Stimulated activated CD8-positive, alpha-beta memory T cell treated with anti-CD3 and anti-CD28 coated beads, Interleukin-12 subunit alpha, Interleukin-12 subunit beta, amount 100 ng/mL, for 1 hour (primary cell): ENCODE results near the gene MECR.
"Not testable (repeated sequence)": the region's sequence is repeated elsewhere in the genome, so short reads cannot be mapped to it uniquely, and the experiment has no call there.

Experiments used
- DNase-seq: peaks from one replicate; pipeline ENCODE4 v3.0.0-alpha.2; 2020; ENCODE audit warnings: low read depth

MECR gene

GRCh38 chr1:29235955-29236711 is 5.4 kb upstream of the MECR start, which contains the start of gene PTPRU:
PTPRU (plus strand) TSS chr1:29236522; CDS start chr1:29236645, 123 bp downstream.
- peak; percentile 62 for DNase-seq

- DNase-seq: not testable (repeated sequence)
These were observed 4.1 kb upstream of the MECR start for GRCh38 chr1:29234881-29235280.

GRCh38 chr1:29234471-29234870 is 3.7 kb upstream of the MECR start:
- no peak for DNase-seq

- DNase-seq: no peak
These were observed 3.0 kb upstream of the MECR start for GRCh38 chr1:29233693-29234092.

- DNase-seq: no peak
These were observed 1.7 kb upstream of the MECR start for GRCh38 chr1:29232387-29232786.

GRCh38 chr1:29230204-29230552 is 556 bp downstream of the MECR start:
- DNase-seq: no peak

GRCh38 chr1:29227511-29227910 is 3.2 kb downstream of the MECR start:
- no peak for DNase-seq

GRCh38 chr1:29225361-29225760 is 5.4 kb downstream of the MECR start:
- DNase-seq: no peak

GRCh38 chr1:29224356-29224837 is 6.3 kb downstream of the MECR start:
- DNase-seq: no peak

- DNase-seq: no peak
These were observed 7.2 kb downstream of the MECR start for GRCh38 chr1:29223521-29223920.

GRCh38 chr1:29222686-29223085 is 8.0 kb downstream of the MECR start:
- DNase-seq: no peak

GRCh38 chr1:29222260-29222659 is 8.5 kb downstream of the MECR start:
- DNase-seq: not testable (repeated sequence)

- no peak for DNase-seq
These were observed 9.4 kb downstream of the MECR start for GRCh38 chr1:29221296-29221695.

- DNase-seq: no peak
These were observed 12.5 kb downstream of the MECR start for GRCh38 chr1:29218223-29218622.

- no peak for DNase-seq
These were observed 13.1 kb downstream of the MECR start for GRCh38 chr1:29217633-29218032.

- DNase-seq: no peak
These were observed 17.7 kb downstream of the MECR start for GRCh38 chr1:29213055-29213454.

- no peak for DNase-seq
These were observed 19.4 kb downstream of the MECR start for GRCh38 chr1:29211086-29212030.

GRCh38 chr1:29210278-29211085 is 20.3 kb downstream of the MECR start:
- no peak for DNase-seq

GRCh38 chr1:29209173-29209572 is 21.6 kb downstream of the MECR start:
- DNase-seq: no peak

GRCh38 chr1:29208442-29208841 is 22.3 kb downstream of the MECR start:
- DNase-seq: no peak

GRCh38 chr1:29202584-29203340 is 28.0 kb downstream of the MECR start:
- peak; percentile 92 for DNase-seq
